Activated T-helper 2 cell treated with anti-CD3 and anti-CD28 coated beads, Interferon-gamma antibody, Interleukin-2, Interleukin-4, amounts not matched to agents 10 μg/mL and 5 μg/mL and 100 μg/mL, durations not matched to agents 14 hours and 24 hours and 36 hours (primary cell): ENCODE data around the gene MSTO1. TPM values are rescaled to one million over a fixed set of nuclear protein-coding genes. Genes with fewer than 3 reads are reported as not detected.
"Not testable (repeated sequence)": the region's sequence is repeated elsewhere in the genome, so short reads cannot be mapped to it uniquely, and the experiment has no call there.

Source experiments
- DNase-seq: peaks from one replicate; pipeline ENCODE4 v3.0.0; 2021; ENCODE audit warnings: low spot score
- H3K27ac Mint-ChIP-seq: one replicate; pipeline ENCODE4 v1.8.0; 2021; ENCODE audit warnings: mixed read lengths
- H3K27me3 Mint-ChIP-seq: one replicate; pipeline ENCODE4 v1.8.0; 2021; ENCODE audit warnings: low read depth, mixed read lengths
- H3K36me3 Mint-ChIP-seq: one replicate; pipeline ENCODE4 v1.8.0; 2021; ENCODE audit warnings: low read depth, mixed read lengths
- H3K4me1 Mint-ChIP-seq: one replicate; pipeline ENCODE4 v1.8.0; 2021; ENCODE audit warnings: low read depth, mixed read lengths
- H3K4me3 Mint-ChIP-seq: one replicate; pipeline ENCODE4 v1.8.0; 2021; ENCODE audit warnings: low read depth, mild to moderate bottlenecking, moderate library complexity, mixed read lengths
- H3K9me3 Mint-ChIP-seq: one replicate; pipeline ENCODE4 v1.8.0; 2021; ENCODE audit warnings: mixed read lengths
- intact Hi-C: fragments of 100-400 bp; cut with micrococcal nuclease; formaldehyde crosslinking; loops from one replicate; pipeline ENCODE4 v1.15.1; 2023
- total RNA-seq: library from RNA; stranded (reverse); gene quantifications from 2 replicates; pipeline ENCODE4 v1.2.3, GENCODE V29; 2022

The MSTO1 gene
- total RNA-seq: 87.5 and 87.6 TPM in 2 replicates

DNA sequence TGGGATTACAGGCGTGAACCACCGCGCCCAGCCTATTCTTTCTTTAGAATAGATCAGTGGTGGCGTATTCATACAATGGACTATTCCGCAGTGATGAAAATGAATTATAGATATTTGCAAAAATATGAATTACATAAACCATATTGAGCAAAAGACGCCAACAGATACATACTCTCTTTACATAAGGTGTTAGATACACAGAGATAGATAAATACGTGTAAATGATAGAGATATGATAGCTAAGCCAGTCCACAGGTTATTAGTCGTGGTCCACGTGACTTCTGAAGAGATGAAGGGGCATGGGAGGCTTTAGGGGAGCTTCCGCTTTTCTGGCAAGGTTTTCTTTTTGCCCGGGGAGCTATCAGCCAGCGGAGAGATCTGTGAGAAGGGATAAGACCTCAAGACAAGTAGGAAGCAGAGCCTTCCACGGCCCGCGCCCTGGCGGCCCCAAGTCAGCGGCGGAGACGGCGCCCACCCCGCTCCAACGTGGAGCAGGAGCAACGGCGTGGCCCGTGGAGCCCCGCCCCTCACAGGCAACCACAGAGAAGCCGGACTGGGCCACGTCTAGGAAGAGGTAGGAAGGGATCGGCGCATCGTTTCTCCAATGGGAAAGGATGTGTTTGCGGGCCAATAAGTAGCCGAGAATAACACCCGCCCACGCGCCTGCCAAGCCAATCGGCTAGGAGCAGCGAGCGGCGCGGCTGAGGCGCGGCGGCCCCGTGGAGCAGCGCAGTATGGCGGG is at the start of gene MSTO1:
TSS of gene MSTO1 (plus strand) at position 704 of the 742 bp plus-strand sequence. CDS start at position 735, 31 bp downstream.
- intact Hi-C loops: no loop called here
- Mint-ChIP-seq H3K9me3 (no peaks in the 10 kb centered on the region), H3K27me3 (peaks cover 2% of the 10 kb centered on the region), H3K4me3 (peak within 1 kb of the TSS; percentile 94), H3K27ac (peak within 1 kb of the TSS; percentile 91), H3K36me3 (peaks cover 16% of the 10 kb centered on the region), H3K4me1 (peaks cover 4% of the 10 kb centered on the region)
- DNase-seq: peak; percentile 94

DNA sequence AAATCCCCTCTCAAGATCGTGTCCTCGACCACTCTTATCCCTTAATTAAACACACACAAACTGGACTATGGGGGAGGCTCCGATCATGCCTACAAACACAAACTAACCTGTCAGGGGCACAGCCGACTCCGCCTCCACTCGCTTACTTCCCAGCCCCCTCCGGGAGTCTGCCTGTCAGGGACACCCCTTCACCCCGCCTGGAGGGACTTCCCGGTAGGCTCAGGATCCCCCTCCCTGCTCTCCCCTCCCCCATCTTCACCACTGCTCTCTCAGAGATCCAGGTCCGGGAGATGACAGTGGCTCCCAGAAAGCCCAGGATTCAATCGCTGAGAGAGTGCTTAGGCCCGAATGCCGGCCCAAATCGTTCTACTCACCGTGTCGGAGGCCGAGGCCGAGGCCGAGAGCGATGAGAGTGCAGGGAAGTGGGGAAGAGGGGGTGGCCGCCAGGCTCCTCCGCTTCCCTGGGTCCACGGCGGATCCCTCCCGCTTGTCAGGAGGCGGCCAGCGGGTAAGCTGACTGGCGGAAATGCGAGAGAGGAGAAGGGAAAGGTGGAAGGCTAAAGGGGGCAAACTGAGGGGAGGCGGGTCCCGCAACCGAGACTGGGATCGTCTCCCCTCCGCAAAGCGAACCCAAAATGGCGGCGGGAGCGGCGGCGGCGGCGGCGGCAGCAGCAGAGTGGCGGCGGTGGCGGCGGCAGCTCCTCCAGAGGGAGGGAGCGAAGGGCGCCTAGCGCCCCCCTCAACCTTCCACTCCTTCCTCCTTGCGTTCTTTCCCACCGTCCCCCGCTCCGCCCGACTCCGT is 48.0 kb upstream of the MSTO1 start:
- H3K27me3 Mint-ChIP-seq, H3K9me3 Mint-ChIP-seq: not testable (repeated sequence)
- intact Hi-C loops: loop anchor here (2.0 kb wide), 1 partner anchor 127 kb away; the partner anchor contains the start of genes DAP3 and YY1AP1
- DNase-seq: peak; percentile 50
- peak overlapping the region; percentile 99 for H3K27ac Mint-ChIP-seq
- H3K4me1 Mint-ChIP-seq: peaks cover 22% of the 10 kb centered on the region
- peaks cover 35% of the 10 kb centered on the region for H3K36me3 Mint-ChIP-seq
- peak overlapping the region; percentile 99 for H3K4me3 Mint-ChIP-seq

- Mint-ChIP-seq H3K27ac (peak within 1 kb of the TSS; percentile 99), H3K27me3 (no peaks in the 10 kb centered on the region), H3K4me1 (peaks cover 21% of the 10 kb centered on the region), H3K4me3 (peak within 1 kb of the TSS; percentile 99), H3K36me3 (peaks cover 32% of the 10 kb centered on the region), H3K9me3 (no peaks in the 10 kb centered on the region)
- peak; percentile 87 for DNase-seq
- intact Hi-C loops: loop anchor here (1.0 to 2.0 kb wide), 2 partner anchors 26 to 126 kb away; partner anchors contain the start of genes DAP3 and YY1AP1
These were observed 47.2 kb upstream of the MSTO1 start, which contains the start of gene ASH1L for GRCh38 chr1:155562581-155563376. TSS of gene ASH1L (minus strand) at chr1:155562803. CDS start at chr1:155521519, 41,284 bp downstream.

GRCh38 chr1:155563377-155564022 is 46.5 kb upstream of the MSTO1 start:
- H3K4me1 Mint-ChIP-seq: peaks cover 19% of the 10 kb centered on the region
- DNase-seq, H3K9me3 Mint-ChIP-seq, H3K27me3 Mint-ChIP-seq: not testable (repeated sequence)
- H3K36me3 Mint-ChIP-seq: peaks cover 31% of the 10 kb centered on the region
- intact Hi-C loops: loop anchor here (1.0 to 2.0 kb wide), 2 partner anchors 27 to 125 kb away; partner anchors contain the start of genes DAP3 and YY1AP1
- H3K27ac Mint-ChIP-seq: peak overlapping the region; percentile 99
- H3K4me3 Mint-ChIP-seq: peak overlapping the region; percentile 99

GRCh38 chr1:155569988-155570592 is 39.9 kb upstream of the MSTO1 start:
- Mint-ChIP-seq H3K4me3 (no peak overlapping the region), H3K27ac (no peak overlapping the region), H3K27me3 (no peaks in the 10 kb centered on the region), H3K36me3 (peaks cover 31% of the 10 kb centered on the region), H3K9me3 (no peaks in the 10 kb centered on the region), H3K4me1 (peaks cover 7% of the 10 kb centered on the region)
- intact Hi-C loops: no loop called here
- no peak for DNase-seq

GRCh38 chr1:155570593-155570990 is 39.4 kb upstream of the MSTO1 start:
- H3K4me1 Mint-ChIP-seq: peaks cover 10% of the 10 kb centered on the region
- intact Hi-C loops: no loop called here
- no peaks in the 10 kb centered on the region for H3K27me3 Mint-ChIP-seq
- DNase-seq: no peak
- no peak overlapping the region for H3K27ac Mint-ChIP-seq
- no peaks in the 10 kb centered on the region for H3K9me3 Mint-ChIP-seq
- no peak overlapping the region for H3K4me3 Mint-ChIP-seq
- peaks cover 29% of the 10 kb centered on the region for H3K36me3 Mint-ChIP-seq

DNA sequence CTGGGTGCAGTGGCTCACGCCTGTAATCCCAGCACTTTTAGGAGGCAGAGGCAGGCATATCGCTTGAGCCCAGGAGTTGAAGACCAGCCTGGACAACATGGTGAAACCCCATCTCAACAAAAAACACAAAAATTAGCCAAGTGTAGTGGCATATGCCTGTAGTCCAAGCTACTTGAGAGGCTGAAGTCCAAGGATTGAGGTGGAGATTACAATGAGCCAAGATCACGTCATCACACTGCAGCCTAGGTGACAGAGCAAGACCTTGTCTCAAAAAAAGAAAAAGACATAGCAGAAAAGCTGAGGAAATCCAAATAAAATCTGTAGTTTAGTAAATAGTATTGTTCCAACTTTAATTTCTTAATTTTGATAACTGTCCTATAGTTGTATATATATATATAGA is 35.9 kb upstream of the MSTO1 start:
- Mint-ChIP-seq H3K27ac (no peak overlapping the region), H3K9me3 (no peaks in the 10 kb centered on the region), H3K36me3 (peaks cover 22% of the 10 kb centered on the region), H3K4me1 (peaks cover 8% of the 10 kb centered on the region), H3K4me3 (no peak overlapping the region), H3K27me3 (no peaks in the 10 kb centered on the region)
- DNase-seq: no peak
- intact Hi-C loops: no loop called here

- H3K36me3 Mint-ChIP-seq: peaks cover 10% of the 10 kb centered on the region
- DNase-seq, H3K9me3 Mint-ChIP-seq, intact Hi-C loops, H3K4me1 Mint-ChIP-seq, H3K27me3 Mint-ChIP-seq, H3K4me3 Mint-ChIP-seq, H3K27ac Mint-ChIP-seq: not testable (repeated sequence)
These were observed 34.4 kb upstream of the MSTO1 start for GRCh38 chr1:155575608-155576007.

GRCh38 chr1:155583846-155584245 is 26.2 kb upstream of the MSTO1 start:
- not testable (repeated sequence) for H3K4me3 Mint-ChIP-seq, H3K27ac Mint-ChIP-seq

GRCh38 chr1:155589282-155589681 is 20.7 kb upstream of the MSTO1 start:
- intact Hi-C loops, H3K4me3 Mint-ChIP-seq, H3K27ac Mint-ChIP-seq, H3K27me3 Mint-ChIP-seq, H3K36me3 Mint-ChIP-seq, H3K9me3 Mint-ChIP-seq, DNase-seq, H3K4me1 Mint-ChIP-seq: not testable (repeated sequence)

More at GRCh38 chr1:155583846-155584245, 26.2 kb upstream of the MSTO1 start:
- H3K4me1 Mint-ChIP-seq, H3K27me3 Mint-ChIP-seq, H3K9me3 Mint-ChIP-seq, intact Hi-C loops, H3K36me3 Mint-ChIP-seq, DNase-seq: not testable (repeated sequence)

- not testable (repeated sequence) for H3K36me3 Mint-ChIP-seq, H3K9me3 Mint-ChIP-seq, H3K4me3 Mint-ChIP-seq, DNase-seq, H3K27ac Mint-ChIP-seq, H3K4me1 Mint-ChIP-seq, H3K27me3 Mint-ChIP-seq
- intact Hi-C loops: loop anchor here (5.0 kb wide), 1 partner anchor 338 kb away; no protein-coding TSS in a partner anchor
These were observed 19.3 kb upstream of the MSTO1 start for GRCh38 chr1:155590516-155591247.
